ENCODE data around the gene TEAD1. TPM values are rescaled to one million over a fixed set of nuclear protein-coding genes. Genes with fewer than 3 reads are reported as not detected.

TEAD1 gene
- total and polyA plus RNA-seq, 9 of the 15 experiments (the other 6 are each of a cell fraction or from before 2014, with no cell fraction given), result 1.7 to 17.7 (median 10.8) TPM

DNA sequence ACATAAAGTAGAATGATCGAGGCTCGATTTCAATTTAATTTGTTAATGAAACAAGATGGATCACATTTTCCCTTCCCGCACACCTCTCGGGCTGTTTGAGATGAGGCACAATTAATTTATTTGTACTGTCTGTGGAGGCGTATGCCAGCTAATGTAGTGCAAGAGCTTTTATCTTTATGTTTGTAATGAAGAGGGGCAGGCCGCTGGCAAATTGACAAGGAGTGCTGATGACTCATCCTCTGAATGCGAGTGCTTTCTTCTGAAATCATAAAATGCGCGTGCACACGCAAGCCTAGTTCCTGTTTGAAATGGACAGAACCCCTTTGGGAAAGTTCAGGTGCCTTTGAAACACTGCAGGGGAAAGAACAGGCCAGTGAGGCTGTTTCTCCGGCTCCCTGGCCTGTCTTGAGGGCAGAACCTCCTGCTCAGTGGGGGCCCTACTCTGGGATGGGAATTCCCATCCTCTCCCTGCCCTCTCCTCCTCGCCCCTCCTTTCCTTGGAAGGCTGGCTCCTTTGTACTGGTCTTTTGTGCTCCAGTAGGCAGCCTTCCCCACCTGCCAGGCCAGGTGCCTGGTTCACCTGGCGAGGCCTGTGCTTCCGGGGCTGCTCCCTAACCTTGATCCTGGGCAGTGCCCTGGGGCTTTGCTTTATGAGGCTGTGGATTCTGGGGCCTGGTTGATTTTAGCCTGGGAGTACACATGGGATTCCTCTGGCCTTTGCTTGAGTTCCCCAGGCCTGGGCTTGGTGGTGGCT lies 50.3 kb downstream of the TEAD1 start (continued):
- TF ChIP-seq, protein P1, sequence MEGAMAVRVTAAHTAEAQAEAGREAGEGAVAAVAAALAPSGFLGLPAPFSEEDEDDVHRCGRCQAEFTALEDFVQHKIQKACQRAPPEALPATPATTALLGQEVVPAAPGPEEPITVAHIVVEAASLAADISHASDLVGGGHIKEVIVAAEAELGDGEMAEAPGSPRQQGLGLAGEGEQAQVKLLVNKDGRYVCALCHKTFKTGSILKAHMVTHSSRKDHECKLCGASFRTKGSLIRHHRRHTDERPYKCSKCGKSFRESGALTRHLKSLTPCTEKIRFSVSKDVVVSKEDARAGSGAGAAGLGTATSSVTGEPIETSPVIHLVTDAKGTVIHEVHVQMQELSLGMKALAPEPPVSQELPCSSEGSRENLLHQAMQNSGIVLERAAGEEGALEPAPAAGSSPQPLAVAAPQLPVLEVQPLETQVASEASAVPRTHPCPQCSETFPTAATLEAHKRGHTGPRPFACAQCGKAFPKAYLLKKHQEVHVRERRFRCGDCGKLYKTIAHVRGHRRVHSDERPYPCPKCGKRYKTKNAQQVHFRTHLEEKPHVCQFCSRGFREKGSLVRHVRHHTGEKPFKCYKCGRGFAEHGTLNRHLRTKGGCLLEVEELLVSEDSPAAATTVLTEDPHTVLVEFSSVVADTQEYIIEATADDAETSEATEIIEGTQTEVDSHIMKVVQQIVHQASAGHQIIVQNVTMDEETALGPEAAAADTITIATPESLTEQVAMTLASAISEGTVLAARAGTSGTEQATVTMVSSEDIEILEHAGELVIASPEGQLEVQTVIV (CRISPR knock-in tag; IDR thresholded peaks at IDR 0.05; ENCODE audit: borderline replicate concordance), result no peak
- no peak for TF ChIP-seq CCAR2 (IDR thresholded peaks at IDR 0.05; ENCODE audit: low read depth, low read length)
- TF ChIP-seq GABPB2 (CRISPR knock-in tag; conservative IDR thresholded peaks at IDR 0.05), result no peak
- TF ChIP-seq RBM39 (optimal IDR thresholded peaks at IDR 0.05; ENCODE audit: low read depth, low read length), result no peak
- TF ChIP-seq FOXA3 (CRISPR knock-in tag; conservative IDR thresholded peaks at IDR 0.05 in 1 of 2, IDR thresholded peaks at IDR 0.05 in 1 of 2), result no peak
- no peak for TF ChIP-seq FOXO4 (CRISPR knock-in tag; IDR thresholded peaks at IDR 0.05)
- no peak for TF ChIP-seq BCOR (IDR thresholded peaks at IDR 0.05)
- no peak for TF ChIP-seq HNRNPL (IDR thresholded peaks at IDR 0.05; ENCODE audit: low read depth, low read length)
- no peak for TF ChIP-seq CBX1 (IDR thresholded peaks at IDR 0.05; ENCODE audit: low read depth)
- no peak for TF ChIP-seq DACH1 (IDR thresholded peaks at IDR 0.05; ENCODE audit: partially characterized antibody)
- TF ChIP-seq NONO (IDR thresholded peaks at IDR 0.05; ENCODE audit: low read depth in 2 of 2, low read length in 1 of 2), result 0 out of 4 replicates have a peak, but pooled peaks of 1 of the 2 experiments have one; percentile 34
- no peak for TF ChIP-seq ILK (tag; IDR thresholded peaks at IDR 0.05; ENCODE audit: borderline replicate concordance, low read depth)
- TF ChIP-seq RBM14 (IDR thresholded peaks at IDR 0.05; ENCODE audit: borderline replicate concordance, insufficient read depth, low read depth, low read length), result no peak
- TF ChIP-seq PHB (CRISPR knock-in tag; IDR thresholded peaks at IDR 0.05), result no peak
- TF ChIP-seq GTF2E2 (tag; IDR thresholded peaks at IDR 0.05), result no peak
- no peak for TF ChIP-seq ZBTB9 (CRISPR knock-in tag; IDR thresholded peaks at IDR 0.05)
- TF ChIP-seq, protein P2, sequence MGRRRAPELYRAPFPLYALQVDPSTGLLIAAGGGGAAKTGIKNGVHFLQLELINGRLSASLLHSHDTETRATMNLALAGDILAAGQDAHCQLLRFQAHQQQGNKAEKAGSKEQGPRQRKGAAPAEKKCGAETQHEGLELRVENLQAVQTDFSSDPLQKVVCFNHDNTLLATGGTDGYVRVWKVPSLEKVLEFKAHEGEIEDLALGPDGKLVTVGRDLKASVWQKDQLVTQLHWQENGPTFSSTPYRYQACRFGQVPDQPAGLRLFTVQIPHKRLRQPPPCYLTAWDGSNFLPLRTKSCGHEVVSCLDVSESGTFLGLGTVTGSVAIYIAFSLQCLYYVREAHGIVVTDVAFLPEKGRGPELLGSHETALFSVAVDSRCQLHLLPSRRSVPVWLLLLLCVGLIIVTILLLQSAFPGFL (CRISPR knock-in tag; IDR thresholded peaks at IDR 0.05), result no peak
- no peak for TF ChIP-seq ZNF347 (CRISPR knock-in tag; IDR thresholded peaks at IDR 0.05; ENCODE audit: low read depth)
- TF ChIP-seq ZNF586 (CRISPR knock-in tag; conservative IDR thresholded peaks at IDR 0.05), result no peak
- no peak for TF ChIP-seq PRPF4 (IDR thresholded peaks at IDR 0.05; ENCODE audit: insufficient read depth, low read depth, low read length, poor library complexity, severe bottlenecking)
- peak in 1 of 2 experiments; percentile 24; a peak in 1 of 4 replicates for TF ChIP-seq MAZ (CRISPR knock-in tag; conservative IDR thresholded peaks at IDR 0.05 in 1 of 2, IDR thresholded peaks at IDR 0.05 in 1 of 2)
